SK-N-SH treated with all-trans-retinoic acid at 6 μM for 48 hours (cell line): ENCODE data around the gene GARIN5A.

ENCODE experiments used
- ARNTL ChIP-seq: fragments of 450-650 bp; formaldehyde crosslinking; IDR thresholded peaks from 2 replicates; pipeline ENCODE4 v1.5.0; 2020; ENCODE audit warnings: low read depth, mild to moderate bottlenecking, moderate library complexity, borderline replicate concordance
- CSDC2 ChIP-seq: fragments of 250-450 bp; sonication (Bioruptor Pico); IDR thresholded peaks from 2 replicates; pipeline ENCODE4 v1.5.0; 2020; ENCODE audit warnings: mild to moderate bottlenecking, moderate library complexity
- ESRRG ChIP-seq: fragments of 250-450 bp; sonication (Bioruptor Pico); IDR thresholded peaks from 2 replicates; pipeline ENCODE4 v1.6.1; 2021; ENCODE audit warnings: mild to moderate bottlenecking
- RARB ChIP-seq: fragments of 250-450 bp; sonication (Bioruptor Pico); IDR thresholded peaks from 2 replicates; pipeline ENCODE4 v1.8.0; 2021; ENCODE audit warnings: mild to moderate bottlenecking, moderate library complexity
- TCF4 ChIP-seq: fragments of 250-450 bp; sonication (Bioruptor Pico); IDR thresholded peaks from 2 replicates; pipeline ENCODE4 v1.8.0; 2021; ENCODE audit warnings: mild to moderate bottlenecking, moderate library complexity, borderline replicate concordance
- ZFP3 ChIP-seq: fragments of 250-450 bp; sonication (Bioruptor Pico); IDR thresholded peaks from 2 replicates; pipeline ENCODE4 v1.5.0; 2020; ENCODE audit warnings: mild to moderate bottlenecking, moderate library complexity

GRCh38 chr19:50507376-50507775, 30.7 kb upstream of the GARIN5A start:
- TF ChIP-seq ZFP3 (CRISPR knock-in tag) (no peak), ARNTL (CRISPR knock-in tag) (no peak), CSDC2 (CRISPR knock-in tag) (no peak), RARB (no peak), TCF4 (CRISPR knock-in tag) (no peak), ESRRG (CRISPR knock-in tag) (no peak)
